Ureter (tissue), 1 donor: ENCODE results near the gene ZFP36. TPM values are rescaled to one million over a fixed set of nuclear protein-coding genes. Genes with fewer than 3 reads are reported as not detected.
A peak's percentile ranks its signal among the peaks of the same experiment; 100 is the strongest.

Source experiments
- DNase-seq: peaks from one replicate; pipeline ENCODE4 v3.0.0-alpha.2; 2020; ENCODE audit warnings: low spot score
- total RNA-seq: library from RNA; stranded (reverse); gene quantifications from one replicate; pipeline ENCODE4 v1.2.4, GENCODE V29; 2023
- donor health status: DM: yes; HTN: yes; CAD: no.

ZFP36 gene
- total RNA-seq, 1 donor from 2014 or later = 230 TPM

GRCh38 chr19:39384839-39385568 lies 21.6 kb upstream of the ZFP36 start:
- DNase-seq = no peak

- DNase-seq = no peak
Observed at GRCh38 chr19:39385629-39386411, 20.8 kb upstream of the ZFP36 start.

GRCh38 chr19:39386557-39386956 lies 20.1 kb upstream of the ZFP36 start:
- no peak for DNase-seq

- DNase-seq = no peak
Observed at GRCh38 chr19:39388657-39389056, 18.0 kb upstream of the ZFP36 start.

GRCh38 chr19:39389631-39390414 lies 16.8 kb upstream of the ZFP36 start:
- DNase-seq = no peak

- no peak for DNase-seq
Observed at GRCh38 chr19:39390451-39390750, 16.2 kb upstream of the ZFP36 start.

- peak; percentile 99 for DNase-seq
Observed at GRCh38 chr19:39390751-39391437, 15.8 kb upstream of the ZFP36 start, which contains the start of the genes MED29 and PAF1. Gene MED29, plus strand, starts transcription at chr19:39391378. Its CDS starts 45 bp downstream, at chr19:39391423. Gene PAF1, minus strand, starts transcription at chr19:39391106. Its CDS starts 242 bp downstream, at chr19:39390864.

- DNase-seq = peak; percentile 90
Observed at GRCh38 chr19:39397360-39398296, 9.0 kb upstream of the ZFP36 start.

GRCh38 chr19:39398297-39398864 lies 8.3 kb upstream of the ZFP36 start:
- peak; percentile 79 for DNase-seq

GRCh38 chr19:39399668-39400050 lies 7.0 kb upstream of the ZFP36 start:
- DNase-seq = no peak

GRCh38 chr19:39400061-39400460 lies 6.6 kb upstream of the ZFP36 start:
- no peak for DNase-seq

GRCh38 chr19:39401070-39401548 lies 5.5 kb upstream of the ZFP36 start:
- no peak for DNase-seq

GRCh38 chr19:39401549-39402345 lies 4.9 kb upstream of the ZFP36 start:
- peak; percentile 69 for DNase-seq

- peak; percentile 96 for DNase-seq
Observed at GRCh38 chr19:39402346-39403300, 4.0 kb upstream of the ZFP36 start.

GRCh38 chr19:39403331-39404312 lies 3.0 kb upstream of the ZFP36 start:
- DNase-seq = peak; percentile 99

GRCh38 chr19:39405261-39405957 lies 1.2 kb upstream of the ZFP36 start:
- DNase-seq = no peak
